Mesenchymal stem cell (in vitro differentiated cells and primary cell): Measurements from ENCODE around the gene CCM2.

Experiments used
- DNase-seq: peaks from one replicate; pipeline ENCODE4 v3.0.0-alpha.2; 2013
- H2AFZ ChIP-seq: one replicate; pipeline ENCODE4 v1.6.1; 2013; ENCODE audit warnings: low read depth, mild to moderate bottlenecking, control low read depth, inconsistent platforms, low read length, moderate library complexity
- H2AK5ac ChIP-seq: 2 replicates; pipeline ENCODE4 v1.6.1; 2013; ENCODE audit warnings: low read length, moderate library complexity, mild to moderate bottlenecking, inconsistent platforms; ENCODE audit not compliant: severe bottlenecking
- H2BK120ac ChIP-seq: one replicate; pipeline ENCODE4 v1.6.1; 2013; ENCODE audit warnings: low read depth, mild to moderate bottlenecking, inconsistent platforms, low read length, moderate library complexity
- H2BK12ac ChIP-seq, 2 experiments: one replicate each; pipeline ENCODE4 v1.6.1; 2013; ENCODE audit warnings: inconsistent platforms in 2 of 2, low read length in 2 of 2, mild to moderate bottlenecking in 2 of 2, moderate library complexity in 2 of 2, control low read depth in 1 of 2
- H2BK15ac ChIP-seq: one replicate; pipeline ENCODE4 v1.6.1; 2013; ENCODE audit warnings: mild to moderate bottlenecking, low read depth, inconsistent platforms; ENCODE audit not compliant: poor library complexity, severe bottlenecking
- H2BK5ac ChIP-seq: 2 replicates; pipeline ENCODE4 v1.6.1; 2013; ENCODE audit warnings: low read depth, mild to moderate bottlenecking, low read length, control low read depth, inconsistent platforms; ENCODE audit not compliant: poor library complexity, severe bottlenecking
- H3K14ac ChIP-seq, 2 experiments: one replicate each; pipeline ENCODE4 v1.6.1; 2013; ENCODE audit warnings: inconsistent platforms in 2 of 2, low read length in 2 of 2, control low read depth in 1 of 2, mild to moderate bottlenecking in 1 of 2, moderate library complexity in 1 of 2
- H3K18ac ChIP-seq, 2 experiments: one replicate each; pipeline ENCODE4 v1.6.1; 2013; ENCODE audit warnings: inconsistent platforms in 2 of 2, low read length in 2 of 2, control low read depth in 1 of 2, low read depth in 1 of 2, mild to moderate bottlenecking in 1 of 2
- H3K23ac ChIP-seq, 2 experiments: one replicate each; pipeline ENCODE4 v1.6.1; 2013; ENCODE audit warnings: inconsistent platforms in 2 of 2, low read length in 2 of 2, mild to moderate bottlenecking in 2 of 2, moderate library complexity in 2 of 2, control low read depth in 1 of 2
- H3K27ac ChIP-seq: 2 replicates; pipeline ENCODE4 v1.5.1; 2013; ENCODE audit warnings: mild to moderate bottlenecking, moderate library complexity, low read length, control low read depth, inconsistent platforms; ENCODE audit not compliant: poor library complexity, severe bottlenecking
- H3K27me3 ChIP-seq, 2 experiments: 2 replicates each; pipeline versions ENCODE4 v1.6.1 to v1.7.0; 2013; ENCODE audit warnings: low read length in 2 of 2, mild to moderate bottlenecking in 2 of 2, moderate library complexity in 2 of 2, control low read depth in 1 of 2, inconsistent platforms in 1 of 2; ENCODE audit not compliant: control insufficient read depth in 1 of 2, insufficient read depth in 1 of 2
- H3K36me3 ChIP-seq, 2 experiments: 2 replicates each; pipeline versions ENCODE4 v1.6.1 to v1.7.0; 2013; ENCODE audit warnings: low read length in 2 of 2, control low read depth in 1 of 2, inconsistent platforms in 1 of 2, low read depth in 1 of 2, mild to moderate bottlenecking in 1 of 2; ENCODE audit not compliant: insufficient read depth in 2 of 2, control insufficient read depth in 1 of 2
- H3K4ac ChIP-seq, 2 experiments: one replicate each; pipeline ENCODE4 v1.6.1; 2013; ENCODE audit warnings: inconsistent platforms in 2 of 2, low read length in 2 of 2, mild to moderate bottlenecking in 2 of 2, moderate library complexity in 2 of 2, control low read depth in 1 of 2, low read depth in 1 of 2
- H3K4me1 ChIP-seq: 2 replicates; pipeline ENCODE4 v1.6.1; 2013; ENCODE audit warnings: low read depth, low read length, control low read depth; ENCODE audit not compliant: control insufficient read depth, insufficient read depth
- H3K4me2 ChIP-seq: 2 replicates; pipeline ENCODE4 v1.6.1; 2013; ENCODE audit warnings: low read length, mild to moderate bottlenecking, inconsistent platforms; ENCODE audit not compliant: poor library complexity, severe bottlenecking
- H3K4me3 ChIP-seq, 2 experiments: 2 replicates each; pipeline versions ENCODE4 v1.5.1 to v1.7.0; 2013; ENCODE audit warnings: low read length in 2 of 2, mild to moderate bottlenecking in 2 of 2, control low read depth in 1 of 2, low read depth in 1 of 2; ENCODE audit not compliant: insufficient read depth in 1 of 2
- H3K79me1 ChIP-seq: replicated peaks from 2 replicates; pipeline ENCODE4 v1.6.1; 2013; ENCODE audit warnings: mild to moderate bottlenecking, control low read depth, low read length, inconsistent platforms; ENCODE audit not compliant: poor library complexity, severe bottlenecking
- H3K9ac ChIP-seq: 2 replicates; pipeline ENCODE4 v1.7.0; 2013; ENCODE audit warnings: mild to moderate bottlenecking, low read length, moderate library complexity
- H3K9me3 ChIP-seq: 2 replicates; pipeline ENCODE4 v1.7.0; 2013; ENCODE audit warnings: mild to moderate bottlenecking, low read length; ENCODE audit not compliant: control insufficient read depth
- H4K8ac ChIP-seq: one replicate; pipeline ENCODE4 v1.6.1; 2013; ENCODE audit warnings: inconsistent platforms, mild to moderate bottlenecking, low read length, moderate library complexity
- H4K91ac ChIP-seq: one replicate; pipeline ENCODE4 v1.6.1; 2013; ENCODE audit warnings: mild to moderate bottlenecking, low read length, inconsistent platforms
- WGBS: methylation state at CpG from one replicate; pipeline ENCODE4 v1.1.7; 2013; ENCODE audit warnings: mixed read lengths; 5-methylcytosine and 5-hydroxymethylcytosine counted together

CCM2 gene

GRCh38 chr7:44976746-44977196, 23.2 kb upstream of the CCM2 start:
- Histone ChIP-seq H3K9ac (no peak overlapping the region), H2AK5ac (no peak overlapping the region), H3K18ac (no peak overlapping the region), H2BK120ac (no peak overlapping the region), H4K91ac (no peak overlapping the region), H3K4me3 (no peak overlapping the region), H3K27ac (no peak overlapping the region), H3K36me3 (peaks cover 17 to 41% of the 10 kb centered on the region in 2 experiments), H4K8ac (no peak overlapping the region), H3K4me2 (no peak overlapping the region), H2AFZ (no peak overlapping the region), H2BK12ac (no peak overlapping the region), H3K4ac (peak overlapping the region in 1 of 2 experiments; percentile 15), H3K79me1 (no peaks in the 10 kb centered on the region), H3K27me3 (peaks cover 5 to 7% of the 10 kb centered on the region in 2 experiments), H3K23ac (no peak overlapping the region), H3K9me3 (no peaks in the 10 kb centered on the region), H3K4me1 (peaks cover 8% of the 10 kb centered on the region), H2BK15ac (no peak overlapping the region), H2BK5ac (no peak overlapping the region), H3K14ac (no peak overlapping the region)
- no peak for DNase-seq
- 92% methylated on average over 17 of the region's 17 CpGs for WGBS

- WGBS, result 93% methylated on average over 5 of the region's 8 CpGs
- Histone ChIP-seq H4K8ac (no peak overlapping the region), H3K9ac (no peak overlapping the region), H2AFZ (no peak overlapping the region), H3K4me1 (peaks cover 8% of the 10 kb centered on the region), H3K23ac (peak overlapping the region in 1 of 2 experiments; percentile 43), H3K4me2 (no peak overlapping the region), H2BK120ac (no peak overlapping the region), H3K36me3 (peaks cover 21 to 43% of the 10 kb centered on the region in 2 experiments), H2AK5ac (no peak overlapping the region), H3K14ac (no peak overlapping the region), H3K27me3 (peaks cover 3 to 5% of the 10 kb centered on the region in 2 experiments), H2BK15ac (no peak overlapping the region), H3K9me3 (no peaks in the 10 kb centered on the region), H3K4me3 (no peak overlapping the region), H3K4ac (no peak overlapping the region), H4K91ac (no peak overlapping the region), H2BK5ac (no peak overlapping the region), H2BK12ac (no peak overlapping the region), H3K79me1 (peaks cover under 1% of the 10 kb centered on the region), H3K18ac (no peak overlapping the region), H3K27ac (no peak overlapping the region)
- DNase-seq, result no peak
These were observed 22.6 kb upstream of the CCM2 start for GRCh38 chr7:44977304-44977958.

- Histone ChIP-seq H3K27me3 (peaks cover 0 to 3% of the 10 kb centered on the region in 2 experiments), H3K9me3 (no peaks in the 10 kb centered on the region), H2BK15ac (no peak overlapping the region), H3K4me2 (no peak overlapping the region), H3K9ac (no peak overlapping the region), H2AK5ac (no peak overlapping the region), H3K23ac (no peak overlapping the region), H3K27ac (no peak overlapping the region), H4K8ac (no peak overlapping the region), H2BK5ac (no peak overlapping the region), H3K4me3 (no peak overlapping the region), H3K18ac (no peak overlapping the region), H3K4me1 (peaks cover 8% of the 10 kb centered on the region), H2BK120ac (no peak overlapping the region), H2BK12ac (no peak overlapping the region), H3K36me3 (peaks cover 26 to 47% of the 10 kb centered on the region in 2 experiments), H3K79me1 (peaks cover 2% of the 10 kb centered on the region), H3K4ac (no peak overlapping the region), H3K14ac (no peak overlapping the region), H4K91ac (no peak overlapping the region), H2AFZ (no peak overlapping the region)
- 82% methylated on average over 6 of the region's 6 CpGs for WGBS
- no peak for DNase-seq
These were observed 22.1 kb upstream of the CCM2 start for GRCh38 chr7:44977959-44978335.

- WGBS, result 97% methylated on average over 21 of the region's 24 CpGs
- H3K36me3 ChIP-seq, result peaks cover 34 to 54% of the 10 kb centered on the region in 2 experiments
- H2AFZ ChIP-seq, result no peak within 1 kb of the TSS
- H2AK5ac ChIP-seq, result no peak within 1 kb of the TSS
- H3K9ac ChIP-seq, result no peak within 1 kb of the TSS
- H2BK15ac ChIP-seq, result no peak within 1 kb of the TSS
- no peak for DNase-seq
- H3K79me1 ChIP-seq, result peaks cover 7% of the 10 kb centered on the region
- H3K9me3 ChIP-seq, result no peaks in the 10 kb centered on the region
- H2BK5ac ChIP-seq, result no peak within 1 kb of the TSS
- peaks cover 8% of the 10 kb centered on the region for H3K4me1 ChIP-seq
- H3K27ac ChIP-seq, result no peak within 1 kb of the TSS
- no peak within 1 kb of the TSS for H2BK120ac ChIP-seq
- no peak within 1 kb of the TSS for H3K4me2 ChIP-seq
- no peak within 1 kb of the TSS for H3K18ac ChIP-seq
- H2BK12ac ChIP-seq, result no peak within 1 kb of the TSS
- H3K14ac ChIP-seq, result no peak within 1 kb of the TSS
- H3K23ac ChIP-seq, result no peak within 1 kb of the TSS
- no peak within 1 kb of the TSS for H4K91ac ChIP-seq
- H3K4ac ChIP-seq, result no peak within 1 kb of the TSS
- H3K4me3 ChIP-seq, result no peak within 1 kb of the TSS
- H4K8ac ChIP-seq, result no peak within 1 kb of the TSS
- H3K27me3 ChIP-seq, result no peaks in the 10 kb centered on the region
These were observed 21.3 kb upstream of the CCM2 start, which contains the start of gene MYO1G for GRCh38 chr7:44978511-44979366. MYO1G (minus strand) TSS chr7:44979015; CDS start chr7:44978961, 54 bp downstream.
